Left hindlimb (tissue), 1 donor: ENCODE measurements around the gene GOLGA6L10.

Experiments used
- DNase-seq: peaks from one replicate; pipeline ENCODE4 v3.0.0-alpha.2; 2018

GOLGA6L10 gene

DNA sequence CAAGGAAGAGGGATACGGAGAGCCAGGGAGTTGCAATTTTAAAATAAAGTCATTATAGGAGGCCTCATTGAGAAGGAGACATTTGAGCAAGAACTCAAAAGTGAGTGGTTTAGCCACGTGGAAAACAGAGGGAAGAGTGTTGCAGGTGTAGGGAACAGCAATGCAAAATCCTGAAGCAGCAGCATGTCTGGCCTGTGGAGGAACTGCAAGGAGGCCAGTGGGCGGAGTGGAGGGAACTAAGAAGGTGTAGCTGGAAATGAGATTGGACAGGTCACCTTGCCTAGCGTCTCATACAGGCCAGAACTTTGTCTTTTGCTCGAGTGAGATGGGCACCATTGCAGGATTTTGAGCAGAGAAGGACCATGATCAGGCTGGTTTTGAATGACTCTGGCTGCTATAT, 51.7 kb downstream of the GOLGA6L10 start:
- DNase-seq: no peak

- DNase-seq: no peak
Observed at GRCh38 chr15:82294061-82294690, 55.1 kb downstream of the GOLGA6L10 start.

- DNase-seq: no peak
Observed at GRCh38 chr15:82292271-82292670, 57.0 kb downstream of the GOLGA6L10 start.
